ENCODE data around the gene LIF. TPM values are rescaled to one million over a fixed set of nuclear protein-coding genes. Genes with fewer than 3 reads are reported as not detected.

The LIF gene
- total RNA-seq, 1 donor from 2014 or later = 0.23 TPM

DNA sequence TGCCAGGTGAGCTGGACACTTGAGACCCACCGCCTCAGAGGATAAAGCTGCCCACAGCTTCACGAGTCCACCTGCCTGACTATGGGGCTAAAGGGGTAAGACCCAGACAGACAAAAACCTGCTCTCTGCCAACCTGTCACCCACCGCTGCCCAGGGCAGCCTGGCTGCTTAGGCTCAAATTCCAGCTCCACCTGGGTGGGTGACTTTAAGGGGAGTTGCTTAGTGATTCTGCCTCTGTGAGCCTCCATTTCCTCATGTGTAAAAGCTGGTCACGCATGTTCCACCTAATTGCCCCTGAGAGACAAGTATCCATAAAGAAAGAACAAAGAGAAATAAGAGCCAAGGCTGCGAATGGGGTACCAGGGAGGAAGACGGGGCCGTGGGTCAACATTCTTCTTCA, 46.5 kb upstream of the LIF start:
- peaks cover 10% of the 10 kb centered on the region for H3K4me1 Mint-ChIP-seq (ENCODE audit: unreplicated experiment)
- DNase-seq (ENCODE audit: low spot score) = no peak
- no peak overlapping the region for H3K4me3 Mint-ChIP-seq (ENCODE audit: unreplicated experiment)
- H3K9me3 Mint-ChIP-seq (ENCODE audit: unreplicated experiment) = no peaks in the 10 kb centered on the region
- H3K36me3 Mint-ChIP-seq (ENCODE audit: low read depth, unreplicated experiment) = peaks cover 16% of the 10 kb centered on the region
- no peak overlapping the region for H3K27ac Mint-ChIP-seq (ENCODE audit: unreplicated experiment)
- peaks cover 2% of the 10 kb centered on the region for H3K27me3 Mint-ChIP-seq (ENCODE audit: unreplicated experiment)
- TF ChIP-seq, protein P1, sequence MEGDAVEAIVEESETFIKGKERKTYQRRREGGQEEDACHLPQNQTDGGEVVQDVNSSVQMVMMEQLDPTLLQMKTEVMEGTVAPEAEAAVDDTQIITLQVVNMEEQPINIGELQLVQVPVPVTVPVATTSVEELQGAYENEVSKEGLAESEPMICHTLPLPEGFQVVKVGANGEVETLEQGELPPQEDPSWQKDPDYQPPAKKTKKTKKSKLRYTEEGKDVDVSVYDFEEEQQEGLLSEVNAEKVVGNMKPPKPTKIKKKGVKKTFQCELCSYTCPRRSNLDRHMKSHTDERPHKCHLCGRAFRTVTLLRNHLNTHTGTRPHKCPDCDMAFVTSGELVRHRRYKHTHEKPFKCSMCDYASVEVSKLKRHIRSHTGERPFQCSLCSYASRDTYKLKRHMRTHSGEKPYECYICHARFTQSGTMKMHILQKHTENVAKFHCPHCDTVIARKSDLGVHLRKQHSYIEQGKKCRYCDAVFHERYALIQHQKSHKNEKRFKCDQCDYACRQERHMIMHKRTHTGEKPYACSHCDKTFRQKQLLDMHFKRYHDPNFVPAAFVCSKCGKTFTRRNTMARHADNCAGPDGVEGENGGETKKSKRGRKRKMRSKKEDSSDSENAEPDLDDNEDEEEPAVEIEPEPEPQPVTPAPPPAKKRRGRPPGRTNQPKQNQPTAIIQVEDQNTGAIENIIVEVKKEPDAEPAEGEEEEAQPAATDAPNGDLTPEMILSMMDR (IDR thresholded peaks at IDR 0.05; ENCODE audit: unreplicated experiment) = no peak

DNA sequence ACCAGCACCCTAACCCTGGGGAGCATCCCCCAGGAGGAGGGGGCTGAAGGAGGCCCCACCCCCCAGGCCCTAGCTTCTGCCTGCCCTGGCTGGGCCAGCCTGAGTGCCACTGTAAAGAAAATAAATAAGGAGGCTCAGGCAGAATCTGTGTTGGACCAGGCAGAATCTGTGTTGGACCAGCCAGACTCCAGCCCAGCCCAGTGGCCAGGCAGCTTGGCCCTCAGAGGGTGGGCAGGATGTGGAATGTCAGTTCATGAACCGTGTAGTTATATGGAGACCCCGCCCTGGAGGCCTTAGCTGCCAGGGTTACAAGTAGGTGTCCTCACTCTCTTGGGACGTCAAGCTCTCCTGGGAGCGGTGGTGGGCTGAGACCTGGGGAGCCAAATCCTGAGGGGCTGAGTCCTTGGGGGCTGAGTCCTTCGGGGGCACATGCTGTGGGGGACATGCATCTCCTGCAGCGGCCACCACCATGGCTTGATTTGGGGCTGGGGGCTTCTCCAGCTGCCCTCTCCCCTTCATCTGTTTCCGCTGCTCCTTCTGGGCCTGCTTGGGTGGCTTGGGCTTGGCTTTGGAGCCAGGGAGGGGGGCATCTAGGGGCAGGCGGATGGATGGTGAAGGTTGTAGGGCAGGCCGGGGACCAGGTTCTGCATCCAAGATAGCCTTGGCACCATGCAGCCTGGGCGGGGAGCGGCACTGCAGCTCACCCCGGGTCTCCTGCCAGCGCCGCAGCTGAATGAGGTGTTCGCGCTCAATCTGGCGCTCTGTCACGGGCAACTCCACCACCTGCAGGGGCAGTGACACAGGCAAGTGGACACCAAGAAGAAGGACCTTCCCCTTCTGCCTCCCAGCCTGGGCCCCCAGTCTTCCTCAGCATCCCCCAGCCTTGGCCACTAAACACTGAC, 45.8 kb upstream of the LIF start:
- no peak overlapping the region for H3K4me3 Mint-ChIP-seq (ENCODE audit: unreplicated experiment)
- H3K36me3 Mint-ChIP-seq (ENCODE audit: low read depth, unreplicated experiment) = peaks cover 16% of the 10 kb centered on the region
- no peak overlapping the region for H3K27ac Mint-ChIP-seq (ENCODE audit: unreplicated experiment)
- H3K27me3 Mint-ChIP-seq (ENCODE audit: unreplicated experiment) = peaks cover 2% of the 10 kb centered on the region
- DNase-seq (ENCODE audit: low spot score) = no peak
- no peaks in the 10 kb centered on the region for H3K9me3 Mint-ChIP-seq (ENCODE audit: unreplicated experiment)
- TF ChIP-seq, protein P1 (IDR thresholded peaks at IDR 0.05; ENCODE audit: unreplicated experiment) = no peak
- H3K4me1 Mint-ChIP-seq (ENCODE audit: unreplicated experiment) = peaks cover 10% of the 10 kb centered on the region

DNA sequence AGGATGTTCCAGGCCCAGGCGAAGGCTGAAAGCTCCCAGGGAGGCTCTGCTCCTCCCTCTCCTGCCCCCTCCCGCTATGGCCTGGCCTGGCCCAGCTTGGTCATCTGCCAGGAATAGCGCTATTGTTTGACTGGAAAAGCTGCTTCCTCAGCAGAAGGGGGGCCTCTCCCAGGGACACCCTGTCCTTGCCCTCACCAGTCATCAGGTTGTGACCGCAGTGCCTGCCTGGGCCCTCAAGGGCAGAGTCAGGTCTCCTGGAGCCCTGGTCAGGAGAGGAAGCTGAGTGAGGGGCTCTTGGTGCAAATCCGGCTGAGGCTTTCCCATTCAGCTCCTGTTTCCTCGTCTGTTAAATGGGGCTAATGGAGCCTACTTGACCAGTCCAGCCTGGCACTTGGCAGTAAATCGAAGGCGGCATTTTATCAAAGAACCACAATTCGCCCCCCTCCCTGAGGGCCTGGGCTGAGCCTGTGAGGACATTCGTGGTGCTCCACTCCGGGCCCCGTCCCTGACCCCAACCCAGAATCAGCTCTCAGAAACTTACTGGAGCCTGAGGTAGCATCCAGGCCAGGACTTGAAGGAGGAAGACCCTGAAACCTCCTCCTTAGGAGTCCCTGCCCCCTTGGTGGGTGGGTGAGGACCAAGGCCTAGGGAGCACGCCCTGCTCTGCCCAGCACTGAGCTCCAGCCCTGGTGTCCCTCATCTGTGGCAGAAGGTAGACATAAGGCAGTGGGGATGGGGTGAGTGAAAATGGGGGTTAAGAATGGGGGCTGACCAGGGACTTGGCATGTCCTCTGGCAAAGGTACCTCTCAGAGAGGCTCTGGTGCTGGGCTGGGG, 44.7 kb upstream of the LIF start:
- peak; percentile 52 for DNase-seq (ENCODE audit: low spot score)
- H3K27ac Mint-ChIP-seq (ENCODE audit: unreplicated experiment) = no peak overlapping the region
- TF ChIP-seq, protein P1 (IDR thresholded peaks at IDR 0.05; ENCODE audit: unreplicated experiment) = no peak
- H3K36me3 Mint-ChIP-seq (ENCODE audit: low read depth, unreplicated experiment) = peaks cover 16% of the 10 kb centered on the region
- H3K9me3 Mint-ChIP-seq (ENCODE audit: unreplicated experiment) = no peaks in the 10 kb centered on the region
- peaks cover 3% of the 10 kb centered on the region for H3K27me3 Mint-ChIP-seq (ENCODE audit: unreplicated experiment)
- H3K4me1 Mint-ChIP-seq (ENCODE audit: unreplicated experiment) = peaks cover 10% of the 10 kb centered on the region
- H3K4me3 Mint-ChIP-seq (ENCODE audit: unreplicated experiment) = no peak overlapping the region

DNA sequence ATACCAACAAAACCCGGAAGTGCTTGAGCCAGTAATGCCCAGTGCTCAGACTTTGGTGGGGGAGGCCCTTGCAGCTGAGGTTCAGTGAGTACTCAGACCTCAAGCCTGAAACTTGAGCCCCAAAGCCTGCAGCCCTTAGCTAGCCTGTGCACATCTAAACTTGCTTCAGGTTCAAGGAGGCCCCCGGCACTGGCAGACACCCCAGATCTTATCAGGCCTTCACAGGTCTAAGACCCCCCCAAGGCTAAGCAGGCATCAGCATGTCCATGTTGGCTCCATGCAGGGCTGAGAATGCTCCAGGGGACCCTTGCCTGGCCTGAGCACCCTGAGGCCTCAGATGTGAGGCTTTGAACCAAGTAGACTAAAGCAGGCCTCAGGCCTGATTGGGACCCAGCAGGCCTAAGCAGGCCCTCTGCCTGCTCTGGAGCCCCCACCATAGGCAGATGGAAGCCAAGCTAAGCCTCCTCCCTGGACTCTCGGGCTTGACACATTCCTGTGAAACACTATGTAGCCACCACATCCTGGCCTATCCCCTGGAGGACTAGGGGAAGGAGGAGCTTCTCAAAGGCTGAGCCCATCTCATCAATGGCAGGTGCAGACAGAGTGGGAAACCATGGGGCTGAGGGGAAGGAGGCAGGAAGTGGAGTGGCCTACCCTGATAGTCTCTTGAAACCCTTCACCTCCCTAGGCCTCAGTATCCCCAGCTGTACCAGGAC, 43.9 kb upstream of the LIF start:
- peaks cover 16% of the 10 kb centered on the region for H3K36me3 Mint-ChIP-seq (ENCODE audit: low read depth, unreplicated experiment)
- peaks cover 3% of the 10 kb centered on the region for H3K27me3 Mint-ChIP-seq (ENCODE audit: unreplicated experiment)
- DNase-seq (ENCODE audit: low spot score) = no peak
- peaks cover 10% of the 10 kb centered on the region for H3K4me1 Mint-ChIP-seq (ENCODE audit: unreplicated experiment)
- H3K27ac Mint-ChIP-seq (ENCODE audit: unreplicated experiment) = no peak overlapping the region
- no peak overlapping the region for H3K4me3 Mint-ChIP-seq (ENCODE audit: unreplicated experiment)
- H3K9me3 Mint-ChIP-seq (ENCODE audit: unreplicated experiment) = no peaks in the 10 kb centered on the region
- TF ChIP-seq, protein P1 (IDR thresholded peaks at IDR 0.05; ENCODE audit: unreplicated experiment) = no peak
